ENCODE measurements around the gene LAPTM5. TPM values are rescaled to one million over a fixed set of nuclear protein-coding genes. Genes with fewer than 3 reads are reported as not detected.

Gene LAPTM5
- total and polyA plus RNA-seq, 2 donors (not counting 3 experiments of a cell fraction or from before 2014, with no cell fraction given): 83.4 to 95.2 TPM

- Histone ChIP-seq H3K27ac (ENCODE audit: insufficient read depth, low read depth, low read length) (no peak overlapping the region), H4K20me1 (replicated peaks; ENCODE audit: control insufficient read depth, extremely low read depth, insufficient read depth, low read length) (no peaks in the 10 kb centered on the region), H3K79me2 (ENCODE audit: control insufficient read depth, insufficient read depth, low read length) (no peaks in the 10 kb centered on the region), H3K4me3 (replicated peaks in 1 of 3; ENCODE audit: insufficient read depth in 1 of 3, low read depth in 1 of 3, low read length in 3 of 3) (no peak overlapping the region), H3K4me1 (ENCODE audit: control insufficient read depth, extremely low read depth, insufficient read depth, low read length) (no peaks in the 10 kb centered on the region), H3K9ac (replicated peaks; ENCODE audit: extremely low read depth, insufficient read depth, low read length) (no peak overlapping the region), H3K36me3 (ENCODE audit: control insufficient read depth in 2 of 2, extremely low read depth in 1 of 2, insufficient read depth in 2 of 2, low read length in 2 of 2) (no peaks in the 10 kb centered on the region), H3K9me1 (replicated peaks; ENCODE audit: control insufficient read depth, extremely low read depth, insufficient read depth, low read length) (no peaks in the 10 kb centered on the region), H3K9me3 (replicated peaks; ENCODE audit: control insufficient read depth, insufficient read depth, low read length) (no peaks in the 10 kb centered on the region), H3K27me3 (ENCODE audit: control insufficient read depth in 2 of 2, insufficient read depth in 2 of 2, low read length in 2 of 2) (no peaks in the 10 kb centered on the region), H3K4me2 (ENCODE audit: insufficient read depth, low read length) (no peak overlapping the region), H2AFZ (ENCODE audit: low read depth, low read length) (no peak overlapping the region)
- CTCF ChIA-PET: no interaction called here
- dilution Hi-C loops (cut with MboI; ENCODE audit: extremely low pct_ligation_motif_present, low sequenced_read_pairs) (no loop called here), intact Hi-C loops (cut with micrococcal nuclease) (no loop called here)
- DNase-seq (ENCODE audit: low read depth, low spot score): no peak
- no peak for FAIRE-seq
- no TSS peak for BruUV-seq (replicated peaks)
- TF ChIP-seq CTCF (IDR thresholded peaks at IDR 0.05; ENCODE audit: extremely low read depth in 1 of 2, insufficient read depth in 1 of 2, low read depth in 1 of 2, low read length in 2 of 2): no peak
- TF ChIP-seq JUN (IDR thresholded peaks at IDR 0.05; ENCODE audit: borderline replicate concordance, insufficient read depth, insufficient read length, low read depth): no peak
- TF ChIP-seq, protein P1, sequence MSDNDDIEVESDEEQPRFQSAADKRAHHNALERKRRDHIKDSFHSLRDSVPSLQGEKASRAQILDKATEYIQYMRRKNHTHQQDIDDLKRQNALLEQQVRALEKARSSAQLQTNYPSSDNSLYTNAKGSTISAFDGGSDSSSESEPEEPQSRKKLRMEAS (IDR thresholded peaks at IDR 0.05; ENCODE audit: insufficient read depth, insufficient read length): no peak
- TF ChIP-seq MYC (IDR thresholded peaks at IDR 0.05; ENCODE audit: low read depth, low read length): no peak
- TF ChIP-seq GATA2 (IDR thresholded peaks at IDR 0.05; ENCODE audit: insufficient read depth, insufficient read length, low read depth, low read length): no peak
- TF ChIP-seq EZH2 (IDR thresholded peaks at IDR 0.05; ENCODE audit: borderline replicate concordance, low read depth, low read length, severe bottlenecking): no peak
- no peak for TF ChIP-seq POLR2AphosphoS5 (IDR thresholded peaks at IDR 0.05; ENCODE audit: insufficient read depth, low read depth, low read length)
- no peak for TF ChIP-seq FOS (IDR thresholded peaks at IDR 0.05; ENCODE audit: borderline replicate concordance, insufficient read depth, low read length)
- TF ChIP-seq POLR2A (IDR thresholded peaks at IDR 0.05; ENCODE audit: low read depth, low read length): no peak
- POLR2A ChIA-PET: no interaction called here
These were observed 52.6 kb downstream of the LAPTM5 start for GRCh38 chr1:30704765-30705509.
